Erythroblast (primary cell): ENCODE measurements around the gene TLL2.

ENCODE experiments used
- GATA1 ChIP-seq: IDR thresholded peaks from 2 replicates; pipeline ENCODE4 v1.6.1; 2011; ENCODE audit warnings: low read depth, mild to moderate bottlenecking, control low read depth, low read length, moderate library complexity
- POLR2A ChIP-seq: IDR thresholded peaks from 2 replicates; pipeline ENCODE4 v1.6.1; 2011; ENCODE audit warnings: mild to moderate bottlenecking, low read length

GRCh38 chr10:96502561-96503282 lies 11.0 kb downstream of the TLL2 start:
- TF ChIP-seq POLR2A (no peak), GATA1 (no peak)
